GM19239 (cell line): ENCODE data around the gene KSR2.
"Not testable (repeated sequence)": the region's sequence is repeated elsewhere in the genome, so short reads cannot be mapped to it uniquely, and the experiment has no call there.

ENCODE experiments used
- DNase-seq: peaks from one replicate; pipeline ENCODE4 v3.0.0; 2011; ENCODE audit warnings: low spot score; ENCODE audit not compliant: insufficient read length
- FAIRE-seq: peaks from 2 replicates; lab custom pipeline; 2011; peaks lifted over from hg19 to GRCh38; lab: Jason Lieb, UNC

KSR2 gene

DNA sequence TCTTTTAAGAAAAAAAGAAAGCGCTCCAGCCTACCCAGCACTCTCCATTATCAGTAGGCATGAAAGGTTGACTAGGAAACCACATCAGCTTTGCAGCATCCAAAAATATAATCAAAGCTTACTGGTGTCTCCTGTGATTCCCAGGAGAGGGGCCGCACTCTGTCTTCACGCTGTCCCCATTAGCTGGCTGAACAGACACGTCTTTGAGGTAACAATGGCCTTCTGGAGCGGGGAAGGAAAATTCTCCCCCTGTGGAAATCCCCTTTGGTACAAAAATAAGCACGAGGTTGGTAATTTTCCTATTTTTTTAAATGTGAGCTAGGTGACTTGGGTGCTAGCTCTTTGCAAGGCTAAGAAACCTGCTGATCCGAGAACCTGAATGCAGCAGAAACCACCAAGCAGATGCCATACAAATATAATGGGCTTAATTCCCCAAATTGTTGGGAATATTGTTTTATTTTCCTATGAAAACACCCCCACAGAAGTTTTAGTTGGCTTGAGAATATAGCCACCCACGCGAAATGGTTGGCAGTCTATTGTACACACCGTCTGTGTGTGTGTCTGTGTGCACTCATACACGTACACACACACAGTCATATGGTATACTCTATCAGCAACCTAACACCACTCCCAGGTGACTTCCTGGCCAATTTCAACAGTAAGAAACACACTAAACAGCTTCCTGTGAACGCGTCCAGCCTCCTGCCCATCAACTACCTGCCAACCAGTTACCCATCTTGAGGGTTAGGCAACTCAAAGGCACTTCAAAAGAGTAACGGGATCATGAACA is 71.2 kb downstream of the KSR2 start:
- FAIRE-seq (no peak), DNase-seq (no peak)

DNA sequence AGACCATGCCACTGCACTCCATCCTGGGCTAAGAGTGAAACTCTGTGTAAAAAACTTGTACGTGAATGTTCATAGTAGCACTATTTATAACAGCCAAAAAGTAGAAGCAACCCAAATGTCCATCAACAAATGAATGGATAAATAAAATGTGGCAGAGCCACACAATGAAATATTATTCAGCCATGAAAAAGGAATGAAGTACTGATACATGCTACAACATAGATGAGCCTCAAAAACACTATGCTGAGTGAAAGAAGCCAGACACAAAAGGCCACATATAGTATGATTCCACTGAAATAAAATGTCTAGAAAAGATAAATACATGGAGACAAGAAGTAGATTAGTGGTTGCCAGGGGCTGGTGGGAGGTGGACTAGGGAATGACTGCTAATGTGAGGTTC is 72.8 kb downstream of the KSR2 start:
- FAIRE-seq = no peak

DNA sequence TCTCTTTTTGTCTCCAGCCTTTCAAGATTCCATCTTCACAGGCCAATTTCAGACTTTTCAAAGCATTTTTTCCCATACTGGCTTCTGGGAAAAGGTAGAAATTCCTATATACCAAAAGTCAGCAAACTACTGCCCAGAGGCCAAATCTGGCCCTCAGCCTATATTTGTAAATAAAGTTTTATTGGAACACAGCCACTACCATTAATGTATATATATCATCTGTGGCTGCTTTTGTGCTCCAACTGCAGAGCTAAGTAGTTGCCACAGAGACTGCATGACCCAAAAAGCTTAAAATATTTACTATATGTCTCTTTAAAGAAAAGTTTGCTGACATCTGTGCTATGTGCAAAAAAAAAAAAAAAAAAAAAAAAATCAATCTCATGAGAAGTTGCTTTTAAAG is 76.3 kb downstream of the KSR2 start:
- no peak for FAIRE-seq
- DNase-seq = no peak

More for the DNA sequence above, 72.8 kb downstream of the KSR2 start:
- DNase-seq = no peak

DNA sequence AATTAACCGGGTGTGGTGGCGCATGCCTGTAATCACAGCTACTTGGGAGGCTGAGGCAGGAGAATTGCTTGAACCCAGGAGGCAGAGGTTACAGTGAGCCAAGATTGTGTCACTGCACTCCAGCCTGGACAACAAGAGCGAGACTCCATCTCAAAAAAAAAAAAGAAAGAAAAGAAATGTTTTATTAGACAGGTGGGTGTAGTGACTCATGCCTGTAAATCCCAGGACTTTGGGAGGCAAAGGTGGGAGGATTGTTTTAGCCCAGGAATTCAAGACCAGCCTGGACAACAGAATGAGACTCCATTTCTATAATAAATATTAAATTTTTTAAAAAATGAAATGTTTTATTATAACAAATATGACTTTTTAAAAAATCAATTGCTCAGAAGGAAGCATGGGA is 77.5 kb downstream of the KSR2 start:
- not testable (repeated sequence) for FAIRE-seq, DNase-seq

DNA sequence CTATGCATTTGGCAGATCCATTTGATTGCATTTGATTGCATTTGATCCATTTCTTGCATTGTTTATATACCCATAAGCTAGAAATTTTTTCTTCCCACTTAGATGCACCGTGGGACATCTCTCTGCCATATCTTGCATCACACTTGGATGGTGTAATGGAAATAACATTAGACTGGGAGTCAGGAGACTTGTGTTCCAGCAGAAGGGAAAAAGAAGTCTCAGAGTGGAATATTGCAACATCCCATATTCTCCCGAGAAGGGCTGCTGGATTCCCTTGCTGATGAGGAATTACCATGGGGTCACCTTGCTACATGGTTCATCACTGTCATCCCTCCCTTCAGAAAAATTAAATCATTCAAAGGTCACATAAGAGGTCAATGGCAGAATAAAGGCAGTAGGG is 78.1 kb downstream of the KSR2 start:
- DNase-seq (no peak), FAIRE-seq (no peak)

DNA sequence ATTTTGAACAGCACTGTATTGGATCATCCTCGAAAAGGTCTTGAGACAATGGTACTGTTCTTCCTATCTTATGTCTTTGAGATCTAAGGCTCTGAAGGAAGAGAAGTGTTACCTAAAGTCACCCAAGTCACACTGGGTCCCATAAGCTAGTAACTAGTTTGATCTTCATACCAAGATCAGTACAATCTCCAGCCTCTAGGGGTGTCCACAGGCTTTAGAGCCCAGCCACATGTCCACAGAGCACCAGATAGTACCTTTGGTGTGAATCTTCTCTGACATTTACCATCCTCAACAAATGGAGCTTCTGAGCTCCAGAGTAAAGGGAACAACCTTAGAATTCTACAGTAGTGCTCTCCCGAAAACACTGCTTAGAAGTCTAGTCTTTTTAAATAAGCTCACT is 78.7 kb downstream of the KSR2 start:
- FAIRE-seq (no peak), DNase-seq (no peak)

DNA sequence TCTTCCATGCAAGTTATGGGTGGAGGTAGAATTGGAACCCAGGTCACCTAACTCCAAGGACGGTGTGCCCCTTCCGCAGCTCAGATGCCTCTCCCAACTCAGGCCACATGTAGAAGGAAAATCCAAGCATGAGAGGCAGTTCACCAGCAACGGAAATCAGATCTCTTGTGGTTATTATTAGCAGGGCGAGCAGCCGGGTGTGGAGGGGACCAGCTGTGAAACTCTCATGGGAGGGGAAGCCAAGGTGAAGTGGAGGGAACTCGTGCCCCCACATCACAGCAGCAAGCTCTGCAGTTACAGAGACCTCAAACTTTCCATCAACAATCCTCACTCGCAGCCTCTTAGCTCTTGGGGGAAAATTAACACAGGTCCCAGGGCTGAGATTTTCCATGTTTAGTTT is 79.7 kb downstream of the KSR2 start:
- FAIRE-seq (peak; percentile 28), DNase-seq (no peak)

DNA sequence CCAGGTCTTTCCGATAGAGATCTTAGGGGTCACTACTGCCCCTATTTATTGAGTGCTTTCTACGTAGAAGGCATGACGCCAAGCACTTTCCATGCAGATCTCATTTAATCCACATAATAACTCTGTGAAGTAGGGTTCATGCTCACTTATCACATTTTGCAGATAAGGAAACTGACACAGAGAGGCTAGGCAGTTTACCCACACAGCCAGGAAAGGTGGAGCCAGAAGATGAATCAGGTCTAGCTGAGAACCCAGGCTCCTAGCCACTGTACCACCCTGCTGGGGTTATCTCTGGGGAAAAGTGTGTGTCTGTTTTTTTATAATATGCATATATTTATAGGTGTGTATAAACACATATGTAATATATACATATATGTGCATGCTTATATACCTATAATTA is 83.6 kb downstream of the KSR2 start:
- DNase-seq (no peak), FAIRE-seq (no peak)

DNA sequence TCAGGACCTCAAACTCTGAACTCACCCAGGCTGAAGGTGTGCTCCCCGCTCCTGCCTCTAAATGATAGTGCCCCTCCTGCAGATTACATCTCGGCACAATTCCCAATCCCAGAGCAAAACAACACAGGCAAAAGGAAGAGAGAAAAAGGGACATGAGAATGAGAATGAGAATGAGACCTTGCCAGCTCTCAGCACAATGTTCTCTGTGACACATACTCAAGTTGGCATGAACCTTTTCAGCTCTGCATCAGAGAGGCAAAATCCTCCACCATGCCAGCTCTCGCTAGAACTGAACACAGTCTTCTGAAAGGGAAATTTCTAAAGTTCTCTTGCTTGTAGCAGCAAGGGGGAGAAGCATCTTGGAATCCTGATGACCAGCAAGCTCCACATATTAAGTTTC is 84.6 kb downstream of the KSR2 start:
- FAIRE-seq (no peak), DNase-seq (no peak)

DNA sequence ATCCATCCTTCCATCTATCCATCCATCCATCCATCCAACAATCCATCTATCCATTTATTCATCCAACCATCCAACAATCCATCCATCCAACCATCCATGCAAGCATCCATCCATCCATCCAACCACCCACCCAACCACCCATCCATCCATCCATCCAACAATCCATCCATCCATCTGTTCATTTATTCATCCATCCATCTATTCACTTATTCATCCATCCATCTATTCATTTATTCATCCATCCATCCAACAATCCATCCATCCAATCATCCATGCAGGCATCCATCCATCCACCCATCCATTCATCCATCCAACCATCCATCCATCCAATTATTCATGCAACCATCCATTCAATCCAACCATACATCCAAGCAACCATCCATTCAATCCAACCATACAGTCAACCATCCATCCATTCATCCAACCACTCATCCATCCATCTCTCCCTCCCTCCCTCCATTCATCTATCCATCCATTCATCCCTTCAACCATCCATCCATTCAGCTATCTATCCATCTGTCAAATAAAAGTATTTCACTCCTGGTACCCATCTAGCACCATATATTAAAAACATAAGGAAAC is 86.1 kb downstream of the KSR2 start:
- FAIRE-seq = no peak
- DNase-seq = no peak

DNA sequence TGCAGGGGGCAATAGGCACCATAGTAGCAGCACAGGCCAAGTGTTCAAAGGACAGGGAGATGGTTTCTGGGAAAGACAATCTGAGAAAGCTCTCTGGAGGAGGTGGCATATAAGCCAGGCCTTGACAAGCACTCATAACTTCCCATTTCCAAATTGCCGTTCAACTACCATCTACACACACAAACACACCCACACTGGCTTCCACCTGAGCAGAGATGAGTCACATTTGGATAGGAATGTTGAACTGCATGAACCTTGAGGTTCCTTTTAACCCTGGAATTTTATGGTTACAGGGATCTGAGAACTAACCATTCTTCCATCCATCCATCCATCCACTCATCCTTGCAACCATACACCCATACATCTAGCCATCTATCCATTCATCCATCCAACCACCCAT is 86.6 kb downstream of the KSR2 start:
- FAIRE-seq (no peak), DNase-seq (no peak)

DNA sequence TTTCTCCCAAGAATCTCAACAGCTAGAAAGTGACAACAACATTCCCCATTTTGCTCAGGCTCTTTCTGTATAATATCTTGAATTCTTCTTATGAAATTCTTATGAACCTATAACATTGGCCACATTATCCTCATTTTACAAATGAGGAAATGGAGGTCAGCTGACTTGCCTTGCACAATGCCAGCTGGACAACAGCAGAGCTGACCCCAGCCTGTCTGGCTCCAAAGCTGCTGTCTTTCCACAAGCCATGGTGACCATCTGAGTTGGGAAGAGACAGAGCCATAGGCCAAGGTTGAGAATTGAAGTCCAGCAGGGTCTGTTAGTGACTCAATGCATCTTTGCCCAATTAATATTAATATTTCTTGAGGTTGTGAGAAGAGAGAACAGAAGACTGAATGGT is 87.3 kb downstream of the KSR2 start:
- FAIRE-seq (no peak), DNase-seq (no peak)

DNA sequence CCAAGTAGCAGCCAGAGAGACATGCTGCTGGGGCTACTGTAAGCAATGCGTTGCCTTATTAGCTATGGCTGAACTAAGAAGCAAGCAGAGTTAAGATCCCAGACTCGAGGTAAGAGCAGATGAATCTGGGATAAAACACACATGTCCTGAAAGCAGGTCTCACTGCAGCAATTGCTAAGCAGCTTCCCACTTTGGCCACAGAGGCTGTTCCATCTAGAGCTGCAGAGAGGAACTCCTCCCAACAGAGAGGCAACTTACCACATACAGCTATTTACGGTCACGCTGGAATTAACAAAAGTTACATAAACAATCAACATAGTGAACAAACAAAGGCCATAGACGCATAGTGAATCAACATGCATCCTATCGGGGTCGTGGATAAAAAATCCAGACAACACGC is 90.2 kb downstream of the KSR2 start:
- FAIRE-seq (no peak), DNase-seq (no peak)

DNA sequence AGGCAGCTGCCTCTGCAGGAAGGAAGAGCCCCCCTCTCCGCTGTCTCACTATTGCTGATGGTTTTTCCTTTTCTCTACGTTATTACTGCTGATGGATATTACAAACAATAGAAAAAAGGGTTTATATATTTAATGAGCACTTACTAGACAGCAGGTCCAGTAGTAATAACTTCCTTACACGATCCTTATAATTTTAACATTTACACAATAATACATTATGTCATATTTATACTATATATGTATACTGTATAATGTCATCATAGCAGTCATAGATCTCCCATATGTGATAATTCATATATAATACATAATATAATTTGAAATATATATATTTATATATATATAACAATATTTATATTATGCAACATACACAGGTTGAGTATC is 92.4 kb downstream of the KSR2 start:
- DNase-seq (no peak), FAIRE-seq (no peak)

DNA sequence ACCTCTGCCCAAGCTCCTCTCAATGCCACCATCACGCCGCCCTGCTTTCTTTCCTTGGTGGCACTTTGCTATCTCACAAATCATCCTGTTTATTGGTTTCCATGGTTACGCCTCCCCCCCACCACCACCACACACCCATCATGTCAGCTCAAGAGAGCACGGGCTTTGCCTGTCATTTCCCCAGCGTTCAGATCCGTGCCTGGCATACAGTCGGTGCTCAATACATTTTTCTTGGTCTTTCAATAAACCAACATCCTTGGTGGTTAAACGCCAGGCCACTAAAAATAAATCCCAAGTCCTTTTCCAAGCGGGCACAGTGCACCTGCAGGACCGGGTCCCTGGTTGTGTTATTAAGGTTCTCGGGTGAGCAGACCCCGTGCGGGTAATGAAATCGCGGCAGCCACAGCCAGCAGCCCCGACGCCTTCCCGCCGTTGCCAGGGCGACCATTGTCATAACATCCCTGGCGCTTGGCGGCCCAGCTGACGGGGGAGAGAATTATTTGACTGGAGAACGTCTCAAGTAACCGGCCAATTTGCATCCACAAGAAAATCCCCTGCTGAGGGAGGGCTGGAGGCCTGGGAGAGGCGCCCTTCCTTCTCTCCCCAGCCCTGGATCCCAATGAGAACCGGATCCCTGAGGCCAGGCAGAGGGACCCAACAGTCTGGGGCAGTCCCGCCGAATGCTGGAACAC is 92.9 kb downstream of the KSR2 start:
- DNase-seq = no peak

DNA sequence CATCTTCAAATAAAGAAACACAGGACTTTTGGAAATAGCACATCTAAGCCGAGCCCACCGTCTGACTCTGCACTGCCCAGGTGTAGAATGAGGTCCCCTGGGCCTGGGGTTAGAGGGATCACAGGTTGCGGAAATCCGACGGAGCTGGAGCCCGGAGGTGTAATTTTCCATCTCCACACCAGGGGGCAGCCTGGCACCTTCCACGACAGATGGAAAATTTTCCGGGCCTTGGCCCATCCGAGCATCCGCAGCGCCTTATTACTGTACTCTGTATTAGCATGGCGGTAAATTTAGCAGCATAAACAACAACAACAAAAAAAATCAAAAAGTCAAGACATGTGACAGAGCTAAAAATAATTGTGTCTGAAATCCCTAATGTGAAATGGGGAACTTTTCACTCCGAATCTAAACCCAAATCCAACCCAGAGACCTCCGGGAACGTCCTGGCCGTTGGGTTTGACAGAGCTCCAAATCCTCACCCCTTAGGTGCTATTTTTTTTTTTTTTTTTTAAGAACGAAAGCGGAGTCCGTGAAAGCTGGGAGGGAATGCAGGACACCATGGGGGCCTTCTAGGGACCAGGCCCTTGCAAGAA is 93.9 kb downstream of the KSR2 start:
- DNase-seq = peak; percentile 35
- peak; percentile 88 for FAIRE-seq

More for the DNA sequence above, 92.9 kb downstream of the KSR2 start:
- FAIRE-seq = no peak

DNA sequence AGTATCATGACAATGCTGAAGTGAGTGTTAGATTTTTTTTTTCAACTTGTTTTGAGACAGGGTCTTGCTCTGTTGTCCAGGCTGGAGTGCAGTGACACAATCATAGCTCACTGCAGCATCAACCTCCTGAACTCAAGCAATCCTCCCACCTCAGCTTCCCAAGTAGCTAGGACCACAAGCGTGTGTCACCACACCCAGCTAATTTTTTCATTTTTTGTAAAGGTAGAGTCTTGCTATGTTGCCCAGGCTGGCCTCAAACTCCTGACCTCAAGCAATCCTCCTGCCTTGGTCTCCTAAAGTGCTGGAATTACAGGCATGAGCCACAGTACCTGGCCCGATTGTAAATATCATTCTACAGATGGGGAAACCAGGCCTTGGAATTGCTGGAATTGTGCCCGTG is 94.6 kb downstream of the KSR2 start:
- DNase-seq, FAIRE-seq: not testable (repeated sequence)

DNA sequence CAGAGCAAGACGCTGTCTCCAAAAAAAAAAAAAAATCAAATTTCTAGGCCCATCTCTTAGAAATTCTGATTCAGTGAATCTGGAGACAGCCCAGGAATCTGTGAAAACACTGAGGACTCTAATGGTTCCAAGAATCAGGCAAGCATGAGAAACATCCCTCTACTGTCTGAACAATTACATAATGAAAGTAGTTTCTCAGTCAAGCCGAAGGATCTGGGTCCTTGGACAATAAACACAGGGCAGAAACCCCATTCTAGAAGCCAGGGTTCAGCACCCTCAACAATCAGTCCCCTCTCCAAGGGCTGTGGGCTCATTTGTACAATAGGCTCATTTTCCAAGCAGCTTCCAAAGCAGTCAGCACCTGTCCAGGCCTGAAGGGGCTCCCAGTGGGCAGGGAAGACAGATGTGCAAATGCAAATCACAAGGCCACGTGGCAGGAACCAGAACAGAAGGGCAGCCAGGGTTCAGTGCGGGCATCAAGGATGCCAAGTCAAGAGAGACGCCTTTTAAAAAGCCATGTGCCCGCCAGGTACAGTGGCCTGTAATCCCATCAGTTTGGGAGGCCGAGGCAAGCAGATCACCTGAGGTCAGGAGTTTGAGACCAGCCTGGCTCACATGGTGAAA is 96.1 kb downstream of the KSR2 start:
- no peak for DNase-seq
- no peak for FAIRE-seq

DNA sequence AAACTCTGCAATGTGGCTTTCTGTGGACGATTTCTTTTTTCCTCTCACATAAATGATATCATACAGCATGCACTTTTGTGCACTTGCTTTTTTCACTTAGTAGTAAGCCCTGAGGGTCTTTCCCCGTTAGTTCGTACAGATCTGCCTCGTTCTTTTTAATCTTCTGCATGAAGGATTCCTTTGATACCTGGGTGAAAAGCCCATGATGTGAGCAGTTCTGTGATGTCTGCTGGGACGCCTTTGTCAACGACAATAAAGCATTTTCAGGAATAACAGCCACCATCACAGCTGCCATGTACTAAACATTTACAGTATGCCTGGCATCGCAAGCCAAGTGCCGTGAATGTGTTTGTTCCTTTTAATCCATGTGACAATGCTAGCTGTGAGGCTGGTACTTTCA is 99.2 kb downstream of the KSR2 start:
- no peak for FAIRE-seq

DNA sequence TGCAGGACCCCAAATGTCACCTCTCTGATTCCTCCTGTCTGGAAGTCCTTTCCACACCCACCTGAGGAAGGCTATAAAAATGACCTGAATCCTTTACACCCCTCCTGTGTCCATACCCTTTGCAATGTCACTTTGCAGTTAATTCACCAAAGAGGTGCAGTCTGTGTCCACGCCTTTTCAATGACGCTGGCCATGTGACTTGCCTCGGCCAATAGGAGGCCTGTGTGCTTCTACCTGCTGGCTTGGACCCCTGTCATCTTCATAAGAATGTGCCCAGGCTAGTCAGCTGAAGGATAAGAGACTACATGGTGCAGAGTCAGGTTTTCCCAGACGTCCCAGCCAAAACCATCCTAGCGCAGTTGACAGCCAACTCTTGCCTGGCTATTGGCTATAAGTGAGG is 101.4 kb downstream of the KSR2 start:
- FAIRE-seq = no peak
- no peak for DNase-seq

More for the DNA sequence above, 99.2 kb downstream of the KSR2 start:
- no peak for DNase-seq

DNA sequence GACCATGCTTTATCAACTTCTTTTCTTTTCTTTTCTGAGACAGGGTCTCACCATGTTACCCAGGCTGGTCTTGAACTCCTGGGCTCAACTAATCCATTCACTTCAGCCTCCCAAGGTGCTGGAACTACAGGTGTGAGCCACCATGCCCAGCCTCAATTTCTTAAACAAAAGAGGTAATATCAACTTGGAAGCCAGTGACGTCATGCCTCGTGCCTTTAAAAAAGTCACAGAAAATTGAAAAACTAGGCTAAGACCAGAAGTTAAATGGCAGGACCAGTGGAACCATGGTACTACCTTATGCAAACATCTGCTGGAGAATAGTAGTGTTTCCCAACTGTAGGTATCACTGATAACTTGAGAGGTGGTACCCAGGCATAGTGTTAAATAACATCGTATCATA is 103.3 kb downstream of the KSR2 start:
- FAIRE-seq (no peak), DNase-seq (no peak)
